Transverse colon (tissue), 3 donors: ENCODE results near the gene RAX.

Experiments
- EP300 ChIP-seq: sonication (generic); formaldehyde crosslinking; IDR thresholded peaks from one replicate; pipeline ENCODE4 v1.6.1; 2017; ENCODE audit warnings: antibody characterized with exemption, low read depth
- POLR2A ChIP-seq: fragments of 450-650 bp; IDR thresholded peaks from one replicate; pipeline ENCODE4 v1.6.1; 2016; ENCODE audit warnings: antibody characterized with exemption, mild to moderate bottlenecking, moderate library complexity
- TF ChIP-seq, protein P1 (sequence below), 5 experiments: fragments of 200-600 bp in 3 of 5; fragments of 450-650 bp in 2 of 5; sonication (generic) in 3 of 5; IDR thresholded peaks; 1 replicate in 2 of 5; 2 replicates in 3 of 5; pipeline ENCODE4 v1.5.1; 2016 to 2017; ENCODE audit warnings: antibody characterized with exemption in 5 of 5, inconsistent platforms in 3 of 5, mild to moderate bottlenecking in 2 of 5, moderate library complexity in 1 of 5

DNA sequence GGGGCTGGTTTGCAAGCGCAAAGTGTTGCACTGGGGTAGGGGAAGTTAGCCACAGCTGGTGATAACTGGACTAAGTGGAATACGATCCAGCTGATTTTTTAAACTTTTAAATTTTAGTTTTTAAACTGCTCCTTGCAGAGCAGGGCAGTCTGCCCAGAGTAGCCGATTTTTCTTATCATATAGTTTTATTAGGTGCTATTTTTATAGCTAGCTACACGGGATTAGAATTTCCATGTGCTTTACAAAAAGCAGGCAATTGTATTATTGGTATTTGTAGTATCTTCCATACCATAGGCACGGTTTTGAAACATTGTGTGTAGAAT, 35.6 kb upstream of the RAX start:
- TF ChIP-seq, protein P1, sequence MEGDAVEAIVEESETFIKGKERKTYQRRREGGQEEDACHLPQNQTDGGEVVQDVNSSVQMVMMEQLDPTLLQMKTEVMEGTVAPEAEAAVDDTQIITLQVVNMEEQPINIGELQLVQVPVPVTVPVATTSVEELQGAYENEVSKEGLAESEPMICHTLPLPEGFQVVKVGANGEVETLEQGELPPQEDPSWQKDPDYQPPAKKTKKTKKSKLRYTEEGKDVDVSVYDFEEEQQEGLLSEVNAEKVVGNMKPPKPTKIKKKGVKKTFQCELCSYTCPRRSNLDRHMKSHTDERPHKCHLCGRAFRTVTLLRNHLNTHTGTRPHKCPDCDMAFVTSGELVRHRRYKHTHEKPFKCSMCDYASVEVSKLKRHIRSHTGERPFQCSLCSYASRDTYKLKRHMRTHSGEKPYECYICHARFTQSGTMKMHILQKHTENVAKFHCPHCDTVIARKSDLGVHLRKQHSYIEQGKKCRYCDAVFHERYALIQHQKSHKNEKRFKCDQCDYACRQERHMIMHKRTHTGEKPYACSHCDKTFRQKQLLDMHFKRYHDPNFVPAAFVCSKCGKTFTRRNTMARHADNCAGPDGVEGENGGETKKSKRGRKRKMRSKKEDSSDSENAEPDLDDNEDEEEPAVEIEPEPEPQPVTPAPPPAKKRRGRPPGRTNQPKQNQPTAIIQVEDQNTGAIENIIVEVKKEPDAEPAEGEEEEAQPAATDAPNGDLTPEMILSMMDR (IDR thresholded peaks at IDR 0.05), result no peak
- TF ChIP-seq POLR2A (no peak), EP300 (no peak)
